WTC11 (cell line): Measurements from ENCODE around the gene DDC.

Experiments
- CREM ChIP-seq: sonication (generic); formaldehyde crosslinking; IDR thresholded peaks from 2 replicates; pipeline ENCODE4 v1.8.1; 2022; ENCODE audit warnings: mild to moderate bottlenecking, missing genetic modification reagents, moderate library complexity
- SP1 ChIP-seq: sonication (generic); formaldehyde crosslinking; conservative IDR thresholded peaks from 2 replicates; pipeline ENCODE4 v1.8.1; 2022; ENCODE audit warnings: missing genetic modification reagents
- TF ChIP-seq, protein P1 (sequence below): fragments of 200-600 bp; IDR thresholded peaks from 2 replicates; pipeline ENCODE4 v1.8.0; 2022; ENCODE audit warnings: antibody characterized with exemption

- TF ChIP-seq, protein P1, sequence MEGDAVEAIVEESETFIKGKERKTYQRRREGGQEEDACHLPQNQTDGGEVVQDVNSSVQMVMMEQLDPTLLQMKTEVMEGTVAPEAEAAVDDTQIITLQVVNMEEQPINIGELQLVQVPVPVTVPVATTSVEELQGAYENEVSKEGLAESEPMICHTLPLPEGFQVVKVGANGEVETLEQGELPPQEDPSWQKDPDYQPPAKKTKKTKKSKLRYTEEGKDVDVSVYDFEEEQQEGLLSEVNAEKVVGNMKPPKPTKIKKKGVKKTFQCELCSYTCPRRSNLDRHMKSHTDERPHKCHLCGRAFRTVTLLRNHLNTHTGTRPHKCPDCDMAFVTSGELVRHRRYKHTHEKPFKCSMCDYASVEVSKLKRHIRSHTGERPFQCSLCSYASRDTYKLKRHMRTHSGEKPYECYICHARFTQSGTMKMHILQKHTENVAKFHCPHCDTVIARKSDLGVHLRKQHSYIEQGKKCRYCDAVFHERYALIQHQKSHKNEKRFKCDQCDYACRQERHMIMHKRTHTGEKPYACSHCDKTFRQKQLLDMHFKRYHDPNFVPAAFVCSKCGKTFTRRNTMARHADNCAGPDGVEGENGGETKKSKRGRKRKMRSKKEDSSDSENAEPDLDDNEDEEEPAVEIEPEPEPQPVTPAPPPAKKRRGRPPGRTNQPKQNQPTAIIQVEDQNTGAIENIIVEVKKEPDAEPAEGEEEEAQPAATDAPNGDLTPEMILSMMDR, result no peak
- TF ChIP-seq SP1 (CRISPR knock-in tag) (no peak), CREM (no peak)
Observed at GRCh38 chr7:50613473-50613872, 48.3 kb upstream of the DDC start.
